GM19395 (cell line): ENCODE data around the gene BTG4.

Experiments used
- ATAC-seq: cut with Tn5 transposase; IDR thresholded peaks from one replicate; pipeline ENCODE4 v1.9.1; 2021; ENCODE audit warnings: mild to moderate bottlenecking, moderate library complexity; ENCODE audit not compliant: unreplicated experiment

BTG4 gene

GRCh38 chr11:111500481-111500880 is 11.7 kb downstream of the BTG4 start:
- no peak for ATAC-seq

- ATAC-seq = no peak
Measured at GRCh38 chr11:111499483-111499882, 12.7 kb downstream of the BTG4 start.

GRCh38 chr11:111494040-111494439 is 18.1 kb downstream of the BTG4 start:
- no peak for ATAC-seq

GRCh38 chr11:111490496-111490895 is 21.7 kb downstream of the BTG4 start:
- ATAC-seq = no peak

GRCh38 chr11:111483431-111483830 is 28.8 kb downstream of the BTG4 start:
- ATAC-seq = no peak

- no peak for ATAC-seq
Measured at GRCh38 chr11:111479666-111480065, 32.5 kb downstream of the BTG4 start.

- no peak for ATAC-seq
Measured at GRCh38 chr11:111477898-111478297, 34.3 kb downstream of the BTG4 start.

- ATAC-seq = no peak
Measured at GRCh38 chr11:111476956-111477355, 35.2 kb downstream of the BTG4 start.

- ATAC-seq = no peak
Measured at GRCh38 chr11:111476366-111476765, 35.8 kb downstream of the BTG4 start.

- no peak for ATAC-seq
Measured at GRCh38 chr11:111474432-111474831, 37.8 kb downstream of the BTG4 start.

GRCh38 chr11:111472228-111472627 is 40.0 kb downstream of the BTG4 start:
- no peak for ATAC-seq

GRCh38 chr11:111469200-111469599 is 43.0 kb downstream of the BTG4 start:
- ATAC-seq = no peak

- no peak for ATAC-seq
Measured at GRCh38 chr11:111466615-111467014, 45.6 kb downstream of the BTG4 start.

- no peak for ATAC-seq
Measured at GRCh38 chr11:111465400-111465799, 46.8 kb downstream of the BTG4 start.

GRCh38 chr11:111463276-111463675 is 48.9 kb downstream of the BTG4 start:
- no peak for ATAC-seq

- ATAC-seq = no peak
Measured at GRCh38 chr11:111462329-111462728, 49.9 kb downstream of the BTG4 start.

- ATAC-seq = no peak
Measured at GRCh38 chr11:111461460-111462235, 50.5 kb downstream of the BTG4 start.

GRCh38 chr11:111460856-111461255 is 51.3 kb downstream of the BTG4 start:
- no peak for ATAC-seq

GRCh38 chr11:111460340-111460739 is 51.8 kb downstream of the BTG4 start:
- no peak for ATAC-seq

- no peak for ATAC-seq
Measured at GRCh38 chr11:111459506-111460270, 52.5 kb downstream of the BTG4 start.

- no peak for ATAC-seq
Measured at GRCh38 chr11:111457731-111458368, 54.3 kb downstream of the BTG4 start.
